NCI-H774 (cell line): Measurements from ENCODE around the gene SF3B3.
"Not testable (repeated sequence)": the region's sequence is repeated elsewhere in the genome, so short reads cannot be mapped to it uniquely, and the experiment has no call there.

ENCODE experiments used
- DNase-seq: peaks from one replicate; lab custom pipeline; 2025; lab: John Stamatoyannopoulos, UW

Gene SF3B3

DNA sequence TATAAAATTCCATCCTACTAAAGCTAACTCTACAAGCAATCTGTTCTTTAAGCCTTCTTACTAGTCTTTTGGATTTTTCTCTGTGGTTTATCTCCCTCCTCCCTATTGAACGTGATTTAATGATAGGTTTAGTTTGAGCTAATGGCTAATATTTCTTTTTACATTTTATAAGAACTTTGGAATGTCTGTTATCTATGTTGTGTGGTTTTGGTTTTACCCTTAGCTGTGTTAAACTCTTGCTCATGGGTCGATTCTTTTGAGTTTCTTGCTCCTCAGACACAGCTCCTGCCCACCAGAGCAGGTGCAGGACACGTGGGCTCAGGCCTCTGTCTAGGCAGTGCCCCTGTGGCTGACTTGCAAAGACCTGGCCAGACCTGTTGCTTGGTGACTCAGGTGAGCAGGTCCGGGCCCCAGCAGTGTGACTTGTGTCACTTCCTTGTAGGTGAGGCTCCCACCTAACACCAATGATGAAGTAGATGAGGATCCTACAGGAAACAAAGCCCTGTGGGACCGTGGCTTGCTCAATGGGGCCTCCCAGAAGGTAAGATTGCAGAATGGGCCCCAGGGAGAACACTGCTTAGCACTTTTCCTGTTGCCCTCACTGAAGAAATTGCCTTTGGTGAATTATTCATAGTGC lies 45.1 kb downstream of the SF3B3 start:
- DNase-seq = no peak

DNA sequence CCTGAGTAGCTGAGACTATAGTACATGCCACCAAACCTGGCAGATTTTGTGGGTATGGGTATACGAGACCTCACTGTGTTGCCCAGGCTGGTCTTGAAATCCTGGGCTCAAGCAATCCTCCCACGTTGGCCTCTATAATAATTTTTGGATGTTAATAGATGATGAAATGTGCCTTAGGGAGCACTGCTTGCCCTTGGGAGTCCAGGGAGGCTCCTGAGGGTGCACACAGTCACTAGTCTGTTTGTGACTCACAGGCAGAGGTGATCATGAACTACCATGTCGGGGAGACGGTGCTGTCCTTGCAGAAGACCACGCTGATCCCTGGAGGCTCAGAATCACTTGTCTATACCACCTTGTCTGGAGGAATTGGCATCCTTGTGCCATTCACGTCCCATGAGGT lies 46.1 kb downstream of the SF3B3 start:
- DNase-seq = no peak

GRCh38 chr16:70570967-70571570 lies 47.5 kb downstream of the SF3B3 start:
- no peak for DNase-seq

GRCh38 chr16:70571623-70572022 lies 48.0 kb downstream of the SF3B3 start:
- no peak for DNase-seq

DNA sequence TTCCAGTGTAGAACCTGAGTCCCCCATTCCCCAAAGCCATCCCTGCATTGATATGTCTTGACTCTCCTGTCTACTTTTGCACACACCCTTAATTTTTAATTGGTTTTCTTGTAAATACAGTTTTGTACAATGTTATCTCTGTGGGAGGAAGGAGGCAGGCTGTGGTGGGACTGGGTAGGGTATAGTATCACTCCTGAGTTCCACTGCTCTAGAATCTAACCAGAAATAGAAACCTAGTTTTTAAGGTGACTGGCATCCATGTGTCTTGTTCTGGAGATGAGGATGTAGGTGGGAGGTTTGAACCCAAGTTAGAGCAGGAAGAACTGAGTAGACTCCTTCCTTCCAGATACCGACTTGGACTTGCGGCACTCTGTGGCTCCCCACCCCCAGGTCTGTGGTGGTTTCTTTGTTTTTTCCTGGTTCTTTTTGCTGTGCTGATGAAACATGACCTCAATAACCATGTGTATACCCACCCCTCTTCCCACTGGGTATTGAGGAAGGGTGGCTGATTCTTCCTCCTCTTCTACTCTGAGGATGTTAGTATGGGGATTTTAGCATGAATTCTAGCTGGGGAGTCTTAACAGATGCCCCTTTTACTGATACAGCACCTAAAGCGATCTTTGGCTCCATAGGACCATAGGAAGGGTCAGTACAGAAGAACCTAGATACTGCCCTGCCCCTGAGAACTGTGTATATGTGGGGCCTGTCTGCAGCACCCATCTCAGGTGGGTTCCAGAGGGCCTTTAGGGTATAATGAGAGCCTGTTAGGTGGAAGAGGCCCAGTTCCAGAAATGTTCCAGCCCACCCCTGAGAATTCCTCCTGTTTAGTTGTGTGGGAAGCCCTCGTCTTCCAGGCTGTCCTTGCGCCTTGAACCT lies 48.7 kb downstream of the SF3B3 start:
- DNase-seq = no peak

DNA sequence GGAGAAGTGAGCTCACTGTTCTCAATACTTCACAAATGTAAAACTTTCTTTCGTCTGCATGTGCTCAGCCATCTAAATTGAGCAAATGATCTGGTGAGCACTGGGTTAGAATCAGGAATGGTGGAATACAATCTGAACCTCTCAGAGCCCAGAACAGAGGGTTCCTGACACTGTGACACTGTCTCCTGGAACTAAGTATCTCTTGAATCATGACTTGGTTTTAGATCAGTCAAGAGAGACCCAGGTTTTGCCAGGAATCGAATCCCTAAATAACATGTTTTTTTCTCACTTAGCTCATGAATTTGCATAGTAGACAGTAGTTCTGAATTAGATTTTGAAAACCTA lies 49.3 kb downstream of the SF3B3 start:
- no peak for DNase-seq

DNA sequence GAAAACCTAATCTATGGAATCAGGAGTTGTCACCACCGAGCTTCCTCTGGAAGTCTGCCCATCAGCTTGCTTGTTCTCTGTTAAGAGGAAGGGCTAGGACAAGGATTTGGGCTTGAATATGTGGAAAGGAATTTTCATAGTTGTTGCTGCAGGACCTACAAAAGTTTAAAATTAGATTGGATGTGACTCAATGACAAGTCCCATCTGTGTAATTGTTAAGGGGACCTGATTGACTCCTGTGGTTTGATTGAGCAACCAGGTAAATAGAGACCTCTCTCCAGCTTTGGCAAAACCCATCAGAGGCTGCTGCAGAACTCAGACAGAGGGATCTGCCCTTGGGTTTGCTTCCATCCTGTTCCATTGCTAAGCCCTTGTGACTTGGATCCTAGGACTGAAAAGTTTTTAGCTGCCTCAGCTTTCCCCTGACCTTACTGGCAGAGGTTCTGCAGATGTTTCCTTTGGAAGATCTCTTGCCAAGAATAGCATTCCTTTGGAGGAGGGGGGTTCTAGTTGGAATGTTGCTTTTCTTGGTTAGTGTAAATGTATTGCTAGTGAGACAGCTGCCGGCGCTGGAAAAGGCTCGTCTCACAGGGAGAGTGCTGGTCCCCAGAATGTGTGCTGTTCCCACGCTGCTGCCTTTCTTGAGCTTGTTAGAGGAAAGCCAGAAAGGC lies 50.0 kb downstream of the SF3B3 start:
- DNase-seq = no peak

DNA sequence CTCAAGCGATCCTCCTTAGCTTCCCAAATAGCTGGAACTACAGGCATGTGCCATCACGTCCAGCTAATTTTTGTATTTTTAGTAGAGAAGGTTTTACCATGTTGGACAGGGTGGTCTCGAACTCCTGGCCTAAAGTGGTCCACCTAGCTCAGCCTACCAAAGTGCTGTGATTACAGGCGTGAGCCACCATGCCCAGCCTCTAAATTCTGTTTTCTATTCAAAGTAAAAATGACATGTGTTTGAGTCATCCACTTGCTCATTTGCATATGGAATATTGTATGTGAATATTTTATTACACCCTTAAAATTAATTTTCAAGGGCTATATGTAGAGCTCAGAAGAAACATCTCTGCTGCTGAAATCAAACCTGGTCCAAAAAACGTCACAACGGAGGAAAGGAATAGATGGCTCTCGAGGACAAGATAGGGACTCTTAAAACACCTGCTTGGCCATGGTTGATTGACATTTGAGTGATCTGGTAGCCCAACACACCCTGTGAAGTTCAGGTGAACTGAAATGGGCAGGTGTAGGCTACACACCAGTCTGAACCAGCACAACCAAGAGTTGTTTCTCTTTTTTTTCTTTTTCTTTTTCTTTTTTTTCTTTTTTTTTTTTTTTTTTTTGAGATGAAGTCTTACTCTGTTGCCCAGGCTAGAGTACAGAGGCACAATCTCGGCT lies 51.1 kb downstream of the SF3B3 start:
- DNase-seq = no peak

- DNase-seq = no peak
Observed at GRCh38 chr16:70575376-70575775, 51.8 kb downstream of the SF3B3 start.

DNA sequence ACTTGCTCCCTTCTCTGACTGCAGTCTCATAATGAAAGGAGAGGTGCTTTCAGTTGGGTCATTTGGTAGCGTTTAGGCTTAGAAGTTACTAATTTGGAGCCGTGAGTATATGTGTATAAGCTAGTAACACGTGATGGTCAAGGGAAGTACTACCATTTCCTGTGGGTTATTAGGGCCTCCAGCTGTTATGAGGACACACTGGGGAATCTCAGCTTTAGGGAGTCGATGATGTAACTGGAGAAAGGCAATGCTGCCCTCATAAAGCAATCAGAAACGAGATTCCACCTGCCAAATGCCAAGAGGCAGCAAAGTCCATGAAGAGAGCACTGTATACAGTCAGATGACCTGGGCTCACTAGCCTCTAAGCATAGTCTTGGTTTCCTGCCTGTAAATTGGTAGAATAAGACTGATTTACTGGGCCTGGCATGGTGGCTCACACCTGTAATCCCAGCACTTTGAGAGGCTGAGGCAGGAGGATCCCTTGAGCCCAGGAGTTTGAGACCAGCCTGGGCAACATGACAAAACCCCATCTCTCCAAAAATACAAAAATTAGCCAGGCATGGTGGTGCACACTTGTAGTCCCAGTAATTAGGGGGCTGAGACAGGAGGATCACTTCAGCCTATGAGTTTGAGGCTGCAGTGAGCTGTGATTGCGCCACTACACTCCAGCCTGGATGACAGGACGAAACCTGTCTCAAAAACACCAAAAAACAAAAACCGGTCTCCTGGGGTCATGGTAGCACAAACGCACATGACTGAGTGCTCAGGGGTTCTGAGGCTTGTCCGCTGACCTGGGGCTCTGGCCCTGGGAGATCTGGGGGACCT lies 53.0 kb downstream of the SF3B3 start:
- no peak for DNase-seq

- DNase-seq = no peak
Observed at GRCh38 chr16:70577256-70577698, 53.7 kb downstream of the SF3B3 start.

GRCh38 chr16:70578035-70578434 lies 54.4 kb downstream of the SF3B3 start:
- DNase-seq = no peak

- no peak for DNase-seq
Observed at GRCh38 chr16:70579248-70579647, 55.6 kb downstream of the SF3B3 start.

- DNase-seq = no peak
Observed at GRCh38 chr16:70579648-70580630, 56.3 kb downstream of the SF3B3 start.

- DNase-seq = no peak
Observed at GRCh38 chr16:70582280-70582978, 58.8 kb downstream of the SF3B3 start.

GRCh38 chr16:70586731-70587130 lies 63.1 kb downstream of the SF3B3 start:
- DNase-seq = no peak

- no peak for DNase-seq
Observed at GRCh38 chr16:70588565-70588964, 64.9 kb downstream of the SF3B3 start.

DNA sequence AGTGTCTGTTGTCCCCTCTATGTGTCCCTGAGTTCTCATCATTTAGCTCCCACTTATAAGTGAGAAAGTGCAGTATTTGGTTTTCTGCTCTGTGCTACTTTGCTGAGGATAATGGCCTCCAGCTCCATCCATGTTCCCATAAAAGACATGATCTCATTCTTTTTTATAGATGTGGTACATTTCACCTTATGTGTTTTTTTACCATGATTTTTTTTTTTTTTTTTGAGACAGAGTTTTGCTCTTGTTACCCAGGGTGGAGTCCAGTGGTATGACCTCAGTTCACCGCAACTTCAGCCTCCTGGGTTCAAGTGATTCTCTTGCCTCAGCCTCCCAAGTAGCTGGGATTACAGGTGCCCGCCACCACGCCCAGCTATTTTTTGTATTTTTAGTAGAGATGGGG lies 65.8 kb downstream of the SF3B3 start:
- not testable (repeated sequence) for DNase-seq

GRCh38 chr16:70589998-70590471 lies 66.4 kb downstream of the SF3B3 start:
- no peak for DNase-seq
